ENCODE data around the gene RNF141.

DNA sequence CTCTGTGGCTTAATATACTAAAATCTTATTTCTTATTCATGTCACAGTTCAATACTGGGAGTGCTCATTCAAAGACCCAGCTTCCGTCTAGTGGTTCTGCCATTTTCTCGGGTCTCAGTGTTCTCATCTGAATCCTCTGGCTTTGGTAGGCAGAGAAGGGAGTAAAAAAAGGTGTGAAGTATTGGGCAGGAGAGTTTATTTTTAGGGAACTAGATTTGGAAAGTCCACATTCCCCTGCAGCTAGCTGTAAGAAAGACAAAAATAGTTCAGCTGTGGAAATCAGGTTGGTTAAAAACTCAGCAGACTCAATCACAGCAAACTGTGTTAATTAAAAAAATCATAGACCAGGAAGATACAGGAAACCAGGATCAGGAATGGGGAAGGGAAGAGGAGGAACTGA, 31.5 kb upstream of the RNF141 start:
- no peak for TF ChIP-seq EZH2 (IDR thresholded peaks at IDR 0.05; ENCODE audit: borderline replicate concordance, insufficient read depth, low read length, poor library complexity, severe bottlenecking)
- TF ChIP-seq, protein P1, sequence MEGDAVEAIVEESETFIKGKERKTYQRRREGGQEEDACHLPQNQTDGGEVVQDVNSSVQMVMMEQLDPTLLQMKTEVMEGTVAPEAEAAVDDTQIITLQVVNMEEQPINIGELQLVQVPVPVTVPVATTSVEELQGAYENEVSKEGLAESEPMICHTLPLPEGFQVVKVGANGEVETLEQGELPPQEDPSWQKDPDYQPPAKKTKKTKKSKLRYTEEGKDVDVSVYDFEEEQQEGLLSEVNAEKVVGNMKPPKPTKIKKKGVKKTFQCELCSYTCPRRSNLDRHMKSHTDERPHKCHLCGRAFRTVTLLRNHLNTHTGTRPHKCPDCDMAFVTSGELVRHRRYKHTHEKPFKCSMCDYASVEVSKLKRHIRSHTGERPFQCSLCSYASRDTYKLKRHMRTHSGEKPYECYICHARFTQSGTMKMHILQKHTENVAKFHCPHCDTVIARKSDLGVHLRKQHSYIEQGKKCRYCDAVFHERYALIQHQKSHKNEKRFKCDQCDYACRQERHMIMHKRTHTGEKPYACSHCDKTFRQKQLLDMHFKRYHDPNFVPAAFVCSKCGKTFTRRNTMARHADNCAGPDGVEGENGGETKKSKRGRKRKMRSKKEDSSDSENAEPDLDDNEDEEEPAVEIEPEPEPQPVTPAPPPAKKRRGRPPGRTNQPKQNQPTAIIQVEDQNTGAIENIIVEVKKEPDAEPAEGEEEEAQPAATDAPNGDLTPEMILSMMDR (IDR thresholded peaks at IDR 0.05; ENCODE audit: poor library complexity, severe bottlenecking) = no peak
- no peak for TF ChIP-seq POLR2AphosphoS5 (IDR thresholded peaks at IDR 0.05)
- no peak for TF ChIP-seq RAD21 (conservative IDR thresholded peaks at IDR 0.05)
- TF ChIP-seq, protein P2, sequence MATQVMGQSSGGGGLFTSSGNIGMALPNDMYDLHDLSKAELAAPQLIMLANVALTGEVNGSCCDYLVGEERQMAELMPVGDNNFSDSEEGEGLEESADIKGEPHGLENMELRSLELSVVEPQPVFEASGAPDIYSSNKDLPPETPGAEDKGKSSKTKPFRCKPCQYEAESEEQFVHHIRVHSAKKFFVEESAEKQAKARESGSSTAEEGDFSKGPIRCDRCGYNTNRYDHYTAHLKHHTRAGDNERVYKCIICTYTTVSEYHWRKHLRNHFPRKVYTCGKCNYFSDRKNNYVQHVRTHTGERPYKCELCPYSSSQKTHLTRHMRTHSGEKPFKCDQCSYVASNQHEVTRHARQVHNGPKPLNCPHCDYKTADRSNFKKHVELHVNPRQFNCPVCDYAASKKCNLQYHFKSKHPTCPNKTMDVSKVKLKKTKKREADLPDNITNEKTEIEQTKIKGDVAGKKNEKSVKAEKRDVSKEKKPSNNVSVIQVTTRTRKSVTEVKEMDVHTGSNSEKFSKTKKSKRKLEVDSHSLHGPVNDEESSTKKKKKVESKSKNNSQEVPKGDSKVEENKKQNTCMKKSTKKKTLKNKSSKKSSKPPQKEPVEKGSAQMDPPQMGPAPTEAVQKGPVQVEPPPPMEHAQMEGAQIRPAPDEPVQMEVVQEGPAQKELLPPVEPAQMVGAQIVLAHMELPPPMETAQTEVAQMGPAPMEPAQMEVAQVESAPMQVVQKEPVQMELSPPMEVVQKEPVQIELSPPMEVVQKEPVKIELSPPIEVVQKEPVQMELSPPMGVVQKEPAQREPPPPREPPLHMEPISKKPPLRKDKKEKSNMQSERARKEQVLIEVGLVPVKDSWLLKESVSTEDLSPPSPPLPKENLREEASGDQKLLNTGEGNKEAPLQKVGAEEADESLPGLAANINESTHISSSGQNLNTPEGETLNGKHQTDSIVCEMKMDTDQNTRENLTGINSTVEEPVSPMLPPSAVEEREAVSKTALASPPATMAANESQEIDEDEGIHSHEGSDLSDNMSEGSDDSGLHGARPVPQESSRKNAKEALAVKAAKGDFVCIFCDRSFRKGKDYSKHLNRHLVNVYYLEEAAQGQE (IDR thresholded peaks at IDR 0.05; ENCODE audit: borderline replicate concordance) = no peak
- no peak for TF ChIP-seq EP300 (conservative IDR thresholded peaks at IDR 0.05; ENCODE audit: poor library complexity, severe bottlenecking)
- TF ChIP-seq MXI1 (conservative IDR thresholded peaks at IDR 0.05; ENCODE audit: poor library complexity, severe bottlenecking) = no peak
- no peak for TF ChIP-seq TAF1 (IDR thresholded peaks at IDR 0.05; ENCODE audit: low read depth)

Measured in neural cell (in vitro differentiated cells).